Fibroblast of lung (primary cell): ENCODE results near the gene HS1BP3. TPM values are rescaled to one million over a fixed set of nuclear protein-coding genes. Genes with fewer than 3 reads are reported as not detected.

Source experiments
- DNase-seq, 2 donors: peaks; one replicate each; pipeline versions ENCODE4 v3.0.0 to v3.0.0-alpha.2; 2010; ENCODE audit warnings: low read depth in 2 of 2
- H2AFZ ChIP-seq: 2 replicates; pipeline ENCODE4 v1.5.1; 2012; ENCODE audit warnings: low read length, control low read depth, inconsistent platforms
- H3K27ac ChIP-seq: 2 replicates; pipeline ENCODE4 v1.5.1; 2011; ENCODE audit warnings: low read length, control low read depth; ENCODE audit not compliant: insufficient read depth
- H3K27me3 ChIP-seq: 2 replicates; pipeline ENCODE4 v1.5.1; 2011; ENCODE audit warnings: mild to moderate bottlenecking, low read length; ENCODE audit not compliant: control insufficient read depth, insufficient read depth
- H3K36me3 ChIP-seq: 2 replicates; pipeline ENCODE4 v1.5.1; 2011; ENCODE audit warnings: low read length; ENCODE audit not compliant: control insufficient read depth, insufficient read depth
- H3K4me1 ChIP-seq: 2 replicates; pipeline ENCODE4 v1.5.1; 2011; ENCODE audit warnings: low read length; ENCODE audit not compliant: control insufficient read depth, insufficient read depth; ENCODE audit errors: extremely low read depth
- H3K4me2 ChIP-seq: 2 replicates; pipeline ENCODE4 v1.5.1; 2011; ENCODE audit warnings: low read length, control low read depth; ENCODE audit not compliant: insufficient read depth; ENCODE audit errors: extremely low read depth
- H3K4me3 ChIP-seq, 4 experiments: fragments of 200-600 bp in 1 of 4; sonication (generic) in 1 of 4; replicated peaks in 1 of 4; 2 replicates each; pipeline ENCODE4 v1.5.1; 2011 to 2016; ENCODE audit warnings: low read length in 4 of 4, low read depth in 3 of 4, mild to moderate bottlenecking in 3 of 4, control low read depth in 2 of 4, inconsistent platforms in 1 of 4, mixed read lengths in 1 of 4; ENCODE audit not compliant: insufficient read depth in 1 of 4; ENCODE audit errors: control extremely low read depth in 1 of 4
- H3K79me2 ChIP-seq: 2 replicates; pipeline ENCODE4 v1.5.1; 2012; ENCODE audit warnings: mild to moderate bottlenecking, low read length, inconsistent platforms; ENCODE audit not compliant: control insufficient read depth, insufficient read depth
- H3K9ac ChIP-seq: 2 replicates; pipeline ENCODE4 v1.5.1; 2011; ENCODE audit warnings: mild to moderate bottlenecking, low read length, control low read depth; ENCODE audit not compliant: insufficient read depth
- H3K9me3 ChIP-seq: 2 replicates; pipeline ENCODE4 v1.5.1; 2012; ENCODE audit warnings: low read depth, low read length; ENCODE audit not compliant: control insufficient read depth, insufficient read depth
- H4K20me1 ChIP-seq: 2 replicates; pipeline ENCODE4 v1.5.1; 2011; ENCODE audit warnings: low read length; ENCODE audit not compliant: control insufficient read depth, insufficient read depth; ENCODE audit errors: extremely low read depth
- EZH2 ChIP-seq: IDR thresholded peaks from 2 replicates; pipeline ENCODE4 v1.5.1; 2012; ENCODE audit warnings: low read length, control low read depth, mild to moderate bottlenecking; ENCODE audit errors: missing control alignments
- polyA plus RNA-seq, 2 donors: library from polyadenylated mRNA; depleted of rRNA in 1 of 2; stranded (reverse) in 1 of 2; unstranded in 1 of 2; fragments of >200 nt; gene quantifications; 2 replicates each; pipeline ENCODE4 v1.2.1, GENCODE V29; 2011 to 2012; ENCODE audit warnings: missing spikeins in 1 of 2
- total RNA-seq: library from RNA; depleted of rRNA; stranded (reverse); fragments of >200 nt; gene quantifications from 2 replicates; pipeline ENCODE4 v1.2.1, GENCODE V29; 2014
- TF ChIP-seq, protein P1 (sequence below), 2 donors: IDR thresholded peaks in 1 of 2; conservative IDR thresholded peaks in 1 of 2; 1 replicate in 1 of 2; 2 replicates in 1 of 2; pipeline ENCODE4 v1.5.1; 2011 to 2012; ENCODE audit warnings: low read length in 2 of 2, control low read depth in 1 of 2, inconsistent platforms in 1 of 2, low read depth in 1 of 2, mild to moderate bottlenecking in 1 of 2

The HS1BP3 gene
- total and polyA plus RNA-seq, 2 donors (not counting 1 experiment from before 2014, with no cell fraction given), result 17.8 to 38.1 TPM

DNA sequence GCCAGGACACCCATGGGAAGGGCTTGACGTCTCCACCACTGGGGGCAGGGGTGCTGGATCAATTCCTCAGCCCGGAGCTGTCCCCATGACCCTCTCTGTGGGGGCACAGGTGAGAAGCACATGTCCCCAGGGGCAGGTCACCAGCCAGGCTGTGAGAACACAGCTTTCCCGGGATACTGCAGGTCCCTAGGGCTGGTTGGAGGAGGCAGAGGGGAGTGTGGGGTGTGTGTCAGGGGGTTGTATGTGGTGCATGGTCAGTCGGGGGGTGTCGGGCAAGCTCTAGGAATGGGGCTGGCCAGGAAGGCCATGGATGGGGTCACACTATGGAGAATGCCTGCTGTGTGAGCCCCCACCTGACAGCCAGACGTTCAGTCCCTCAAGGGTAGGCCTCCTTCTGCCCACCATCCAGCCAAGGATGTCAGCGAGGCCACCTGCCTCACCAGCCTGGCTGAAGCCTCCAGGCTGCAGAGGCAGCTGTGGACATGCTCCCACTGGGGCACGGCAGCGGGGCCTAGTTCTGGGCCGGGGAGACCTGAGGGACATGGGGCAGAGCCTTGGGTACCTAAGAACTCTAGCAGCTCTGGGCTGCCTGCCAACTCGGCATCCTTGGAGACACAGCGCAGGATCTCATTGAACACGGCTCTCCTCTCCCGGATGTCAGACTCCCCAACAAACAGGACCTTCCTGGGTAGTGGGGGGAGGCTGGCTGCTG lies 10.3 kb downstream of the HS1BP3 start:
- no peak overlapping the region for H3K9ac ChIP-seq
- H3K79me2 ChIP-seq, result no peaks in the 10 kb centered on the region
- H3K9me3 ChIP-seq, result no peaks in the 10 kb centered on the region
- no peak for DNase-seq
- no peaks in the 10 kb centered on the region for H3K27me3 ChIP-seq
- H2AFZ ChIP-seq, result no peak overlapping the region
- H3K4me2 ChIP-seq, result no peak overlapping the region
- H3K27ac ChIP-seq, result no peak overlapping the region
- H3K36me3 ChIP-seq, result peaks cover 31% of the 10 kb centered on the region
- no peaks in the 10 kb centered on the region for H4K20me1 ChIP-seq
- H3K4me3 ChIP-seq, result no peak overlapping the region
- peaks cover 15% of the 10 kb centered on the region for H3K4me1 ChIP-seq
- TF ChIP-seq EZH2, result no peak
- TF ChIP-seq, protein P1, sequence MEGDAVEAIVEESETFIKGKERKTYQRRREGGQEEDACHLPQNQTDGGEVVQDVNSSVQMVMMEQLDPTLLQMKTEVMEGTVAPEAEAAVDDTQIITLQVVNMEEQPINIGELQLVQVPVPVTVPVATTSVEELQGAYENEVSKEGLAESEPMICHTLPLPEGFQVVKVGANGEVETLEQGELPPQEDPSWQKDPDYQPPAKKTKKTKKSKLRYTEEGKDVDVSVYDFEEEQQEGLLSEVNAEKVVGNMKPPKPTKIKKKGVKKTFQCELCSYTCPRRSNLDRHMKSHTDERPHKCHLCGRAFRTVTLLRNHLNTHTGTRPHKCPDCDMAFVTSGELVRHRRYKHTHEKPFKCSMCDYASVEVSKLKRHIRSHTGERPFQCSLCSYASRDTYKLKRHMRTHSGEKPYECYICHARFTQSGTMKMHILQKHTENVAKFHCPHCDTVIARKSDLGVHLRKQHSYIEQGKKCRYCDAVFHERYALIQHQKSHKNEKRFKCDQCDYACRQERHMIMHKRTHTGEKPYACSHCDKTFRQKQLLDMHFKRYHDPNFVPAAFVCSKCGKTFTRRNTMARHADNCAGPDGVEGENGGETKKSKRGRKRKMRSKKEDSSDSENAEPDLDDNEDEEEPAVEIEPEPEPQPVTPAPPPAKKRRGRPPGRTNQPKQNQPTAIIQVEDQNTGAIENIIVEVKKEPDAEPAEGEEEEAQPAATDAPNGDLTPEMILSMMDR (conservative IDR thresholded peaks at IDR 0.05 in 1 of 2, IDR thresholded peaks at IDR 0.05 in 1 of 2; ENCODE audit: low read depth in 1 of 2, low read length in 2 of 2), result no peak

DNA sequence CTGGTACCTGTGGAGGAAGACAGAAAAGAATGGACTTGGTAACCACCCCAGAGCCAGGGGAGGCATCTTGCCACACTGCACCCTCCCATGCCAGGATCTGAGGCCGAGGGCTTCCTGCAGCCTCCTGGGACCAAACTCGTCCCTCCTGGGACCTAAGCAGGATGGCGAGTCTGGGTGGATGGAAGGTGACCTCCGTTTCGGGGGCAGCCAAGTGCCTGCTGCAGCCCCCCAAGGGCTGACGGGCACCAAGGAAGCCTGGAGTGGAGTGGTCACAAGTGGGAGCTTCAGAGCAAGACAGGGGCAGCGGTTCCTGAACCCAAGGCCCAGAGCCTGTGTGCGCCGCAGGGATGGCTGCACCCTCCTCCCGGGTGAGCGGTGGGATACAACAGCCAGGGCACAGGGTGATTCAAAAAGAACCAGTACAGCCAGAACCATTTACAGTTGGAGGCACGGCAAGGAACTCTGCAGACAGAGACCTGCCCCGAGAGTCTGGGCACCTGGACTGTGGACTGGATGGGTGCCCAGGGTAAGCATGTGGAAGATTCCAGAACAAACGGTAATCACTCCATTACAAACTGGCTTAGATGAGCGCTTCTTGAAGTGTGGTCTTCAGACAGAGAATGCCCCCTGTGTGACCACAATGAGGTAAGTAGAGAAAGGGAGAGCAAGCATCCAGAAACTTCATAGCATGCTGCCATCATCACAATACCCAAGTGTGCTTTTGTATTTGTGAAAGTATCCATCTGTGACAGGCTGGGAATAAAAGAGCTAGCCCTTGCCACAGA lies 12.1 kb downstream of the HS1BP3 start:
- H3K9ac ChIP-seq, result no peak overlapping the region
- peaks cover 25% of the 10 kb centered on the region for H3K36me3 ChIP-seq
- H3K4me3 ChIP-seq, result no peak overlapping the region
- peaks cover 28% of the 10 kb centered on the region for H3K4me1 ChIP-seq
- no peak overlapping the region for H3K4me2 ChIP-seq
- DNase-seq, result peak in 1 of 2 donors; percentile 30
- no peaks in the 10 kb centered on the region for H3K9me3 ChIP-seq
- H3K27me3 ChIP-seq, result no peaks in the 10 kb centered on the region
- no peak overlapping the region for H3K27ac ChIP-seq
- no peaks in the 10 kb centered on the region for H3K79me2 ChIP-seq
- no peak overlapping the region for H2AFZ ChIP-seq
- H4K20me1 ChIP-seq, result no peaks in the 10 kb centered on the region
- TF ChIP-seq EZH2, result no peak
- TF ChIP-seq, protein P1 (conservative IDR thresholded peaks at IDR 0.05 in 1 of 2, IDR thresholded peaks at IDR 0.05 in 1 of 2; ENCODE audit: low read depth in 1 of 2, low read length in 2 of 2), result no peak

DNA sequence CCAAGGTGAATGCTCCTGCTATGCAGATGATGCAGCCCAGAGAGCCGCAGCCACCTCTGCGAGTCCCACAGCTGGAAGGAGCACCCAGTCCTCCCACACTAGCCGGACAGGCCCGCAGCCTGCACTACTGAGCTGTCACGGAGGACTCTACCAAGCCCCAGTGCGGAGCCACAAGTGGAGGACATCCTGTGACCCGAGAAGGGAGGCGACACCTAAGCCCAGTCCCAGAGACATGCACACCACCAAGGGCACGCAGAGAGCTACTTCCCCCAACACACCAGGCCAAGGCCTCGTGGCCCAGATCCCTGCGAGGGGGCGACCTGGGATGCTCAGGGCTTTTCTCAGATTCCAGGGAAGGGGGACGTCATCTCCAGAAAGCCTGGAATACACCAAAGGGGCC lies 12.9 kb downstream of the HS1BP3 start:
- no peak for DNase-seq
- H3K9ac ChIP-seq, result no peak overlapping the region
- no peak overlapping the region for H3K4me3 ChIP-seq
- H3K4me1 ChIP-seq, result peaks cover 28% of the 10 kb centered on the region
- TF ChIP-seq EZH2, result no peak
- TF ChIP-seq, protein P1 (conservative IDR thresholded peaks at IDR 0.05 in 1 of 2, IDR thresholded peaks at IDR 0.05 in 1 of 2; ENCODE audit: low read depth in 1 of 2, low read length in 2 of 2), result no peak
- H4K20me1 ChIP-seq, result no peaks in the 10 kb centered on the region
- no peak overlapping the region for H3K4me2 ChIP-seq
- H3K79me2 ChIP-seq, result no peaks in the 10 kb centered on the region
- H3K36me3 ChIP-seq, result peaks cover 25% of the 10 kb centered on the region
- no peak overlapping the region for H3K27ac ChIP-seq
- no peak overlapping the region for H2AFZ ChIP-seq
- no peaks in the 10 kb centered on the region for H3K9me3 ChIP-seq
- no peaks in the 10 kb centered on the region for H3K27me3 ChIP-seq
